ENCODE results near the gene GRM8.

- no peak for TF ChIP-seq POLR2AphosphoS5 (IDR thresholded peaks at IDR 0.05; ENCODE audit: low read depth, low read length)
- TF ChIP-seq SIN3A (IDR thresholded peaks at IDR 0.05; ENCODE audit: borderline replicate concordance, insufficient read depth, low read length), result no peak
Observed at GRCh38 chr7:126804604-126805003, 448.1 kb downstream of the GRM8 start.

Measured in PFSK-1 (cell line).